H1 (cell line): ENCODE results near the gene STK11. TPM values are rescaled to one million over a fixed set of nuclear protein-coding genes. Genes with fewer than 3 reads are reported as not detected.

Source experiments
- ATF2 ChIP-seq: IDR thresholded peaks from 2 replicates; pipeline ENCODE4 v1.6.1; 2012; ENCODE audit warnings: low read length, inconsistent platforms
- BRCA1 ChIP-seq: IDR thresholded peaks from 2 replicates; pipeline ENCODE4 v1.6.1; 2012; ENCODE audit warnings: low read depth, low read length, improper control_type of control experiment
- CBX5 ChIP-seq: fragments of 300-800, 300-1000 bp; sonication (generic); IDR thresholded peaks from 2 replicates; pipeline ENCODE4 v1.7.1; 2016; ENCODE audit warnings: antibody characterized with exemption, low read length, low read depth
- CEBPB ChIP-seq: IDR thresholded peaks from 2 replicates; pipeline ENCODE4 v1.6.1; 2012; ENCODE audit warnings: low read depth, low read length
- CHD1 ChIP-seq: IDR thresholded peaks from 2 replicates; pipeline ENCODE4 v1.6.1; 2012; ENCODE audit warnings: low read depth, low read length, improper control_type of control experiment
- CHD2 ChIP-seq: IDR thresholded peaks from 2 replicates; pipeline ENCODE4 v1.6.1; 2012; ENCODE audit warnings: low read length, improper control_type of control experiment
- CREB1 ChIP-seq: IDR thresholded peaks from 2 replicates; pipeline ENCODE4 v1.6.1; 2012; ENCODE audit warnings: inconsistent platforms
- CTBP2 ChIP-seq: IDR thresholded peaks from 2 replicates; pipeline ENCODE4 v1.7.0; 2011; ENCODE audit warnings: borderline replicate concordance, mild to moderate bottlenecking, moderate library complexity, mixed read lengths, low read length; ENCODE audit not compliant: insufficient read depth, insufficient read length
- EGR1 ChIP-seq: IDR thresholded peaks from 2 replicates; pipeline ENCODE4 v1.6.1; 2011; ENCODE audit warnings: low read depth, low read length, borderline replicate concordance
- GTF2F1 ChIP-seq: IDR thresholded peaks from 2 replicates; pipeline ENCODE4 v1.6.1; 2012; ENCODE audit warnings: low read depth, low read length, improper control_type of control experiment, borderline replicate concordance
- JUN ChIP-seq: IDR thresholded peaks from 2 replicates; pipeline ENCODE4 v1.6.1; 2011; ENCODE audit warnings: low read depth, mild to moderate bottlenecking, improper control_type of control experiment, low read length
- MAX ChIP-seq: IDR thresholded peaks from 2 replicates; pipeline ENCODE4 v1.6.1; 2012; ENCODE audit warnings: inconsistent platforms
- NANOG ChIP-seq: IDR thresholded peaks from 2 replicates; pipeline ENCODE4 v1.6.1; 2011; ENCODE audit warnings: low read length, low read depth, mild to moderate bottlenecking, inconsistent platforms; ENCODE audit not compliant: insufficient read depth, poor library complexity, severe bottlenecking
- NRF1 ChIP-seq: IDR thresholded peaks from 2 replicates; pipeline ENCODE4 v1.6.1; 2011; ENCODE audit warnings: mild to moderate bottlenecking, low read depth, low read length, improper control_type of control experiment
- POLR2A ChIP-seq, 2 experiments: IDR thresholded peaks; 1 replicate in 1 of 2; 2 replicates in 1 of 2; pipeline ENCODE4 v1.6.1; 2011; ENCODE audit warnings: low read depth in 2 of 2, low read length in 2 of 2, mild to moderate bottlenecking in 2 of 2; ENCODE audit errors: control extremely low read depth in 1 of 2
- RBBP5 ChIP-seq: IDR thresholded peaks from 2 replicates; pipeline ENCODE4 v1.7.1; 2012; ENCODE audit warnings: low read depth, mild to moderate bottlenecking, inconsistent platforms, low read length, moderate library complexity, borderline replicate concordance
- SIX5 ChIP-seq: IDR thresholded peaks from 2 replicates; pipeline ENCODE4 v1.6.1; 2011; ENCODE audit warnings: mild to moderate bottlenecking, low read depth, low read length
- SP4 ChIP-seq: IDR thresholded peaks from 2 replicates; pipeline ENCODE4 v1.6.1; 2012; ENCODE audit warnings: low read length, inconsistent platforms
- SRF ChIP-seq: IDR thresholded peaks from 2 replicates; pipeline ENCODE4 v1.6.1; 2011; ENCODE audit warnings: mild to moderate bottlenecking, low read depth, low read length, moderate library complexity
- TAF1 ChIP-seq: IDR thresholded peaks from 2 replicates; pipeline ENCODE4 v1.6.1; 2011; ENCODE audit warnings: mild to moderate bottlenecking, low read depth, low read length
- TAF7 ChIP-seq: optimal IDR thresholded peaks from 2 replicates; pipeline ENCODE3; 2011; ENCODE audit warnings: low read depth, mild to moderate bottlenecking, inconsistent platforms, low read length, moderate library complexity, borderline replicate concordance
- TEAD4 ChIP-seq: IDR thresholded peaks from 2 replicates; pipeline ENCODE4 v1.6.1; 2012; ENCODE audit warnings: low read depth, low read length, inconsistent platforms, mixed read lengths
- USF2 ChIP-seq: IDR thresholded peaks from 2 replicates; pipeline ENCODE4 v1.6.1; 2011; ENCODE audit warnings: low read length, improper control_type of control experiment
- polyA plus RNA-seq, 7 experiments: library from polyadenylated mRNA; depleted of rRNA in 3 of 7; stranded (reverse) in 5 of 7; unstranded in 2 of 7; fragments of >200 nt in 5 of 7; fragments of 200-250 nt in 2 of 7; gene quantifications; 1 replicate in 5 of 7; 2 replicates in 1 of 7; 4 replicates in 1 of 7; pipeline versions ENCODE4 v1.2.1 to v1.2.3, GENCODE V29; 2011 to 2013; ENCODE audit warnings: missing spikeins in 2 of 7, mixed read lengths in 2 of 7
- total RNA-seq: library from RNA; stranded (reverse); fragmentation: NEBNext Ultra II Directional; extraction: Animal tissue kit (Norgen Biotek cat#: 25700); gene quantifications from 2 replicates; pipeline ENCODE4 v1.2.1, GENCODE V29; 2021

STK11 gene
- total and polyA plus RNA-seq, 2 of the 8 experiments (the other 6 are each of a cell fraction or from before 2014, with no cell fraction given), result 45.3 to 70.7 TPM

GRCh38 chr19:1269478-1270212, 64.1 kb downstream of the STK11 start (continued):
- TF ChIP-seq CHD1 (no peak), RBBP5 (0 out of 2 replicates have a peak, but pooled peaks have one; percentile 32), CREB1 (no peak), CHD2 (no peak), BRCA1 (no peak), TAF7 (peak; percentile 4), CBX5 (no peak), NANOG (no peak), GTF2F1 (no peak), USF2 (peak; percentile 73), SIX5 (no peak), SRF (no peak), TAF1 (peak; percentile 86; the same call in 1 of the 2 replicates), SP4 (peak; percentile 31), CEBPB (no peak), TEAD4 (peak; percentile 23; the same call in 1 of the 2 replicates), JUN (no peak), CTBP2 (no peak), EGR1 (no peak; the same call in 1 of the 2 replicates), POLR2A (IDR thresholded peaks at IDR 0.05; ENCODE audit: control extremely low read depth in 1 of 2, low read depth in 2 of 2, low read length in 2 of 2) (peak; percentile 83 to 95), NRF1 (peak; percentile 92), ATF2 (peak; percentile 37; the same call in 1 of the 2 replicates), MAX (peak; percentile 92)
